HepG2 (cell line): ENCODE results near the gene RABEP2. TPM values are rescaled to one million over a fixed set of nuclear protein-coding genes. Genes with fewer than 3 reads are reported as not detected.
A peak's percentile ranks its signal among the peaks of the same experiment; 100 is the strongest.

Experiments
- HMGA1 ChIP-seq: sonication (generic); formaldehyde crosslinking; conservative IDR thresholded peaks from 2 replicates; pipeline ENCODE4 v1.4.0; 2020; ENCODE audit warnings: missing genetic modification reagents
- IKZF1 ChIP-seq: fragments of 450-650 bp; IDR thresholded peaks from 2 replicates; pipeline ENCODE4 v1.7.1; 2016
- KLF9 ChIP-seq: IDR thresholded peaks from 2 replicates; pipeline ENCODE4 v1.6.1; 2016; ENCODE audit warnings: low read depth
- LRRFIP1 ChIP-seq: sonication (generic); formaldehyde crosslinking; conservative IDR thresholded peaks from 2 replicates; pipeline ENCODE4 v1.4.0; 2020; ENCODE audit warnings: missing genetic modification reagents
- MIER3 ChIP-seq: IDR thresholded peaks from 2 replicates; pipeline ENCODE4 v1.6.1; 2016; ENCODE audit warnings: missing compliant biosample characterization, borderline replicate concordance
- NFKB2 ChIP-seq: sonication (generic); formaldehyde crosslinking; IDR thresholded peaks from 2 replicates; pipeline ENCODE4 v1.4.0; 2020; ENCODE audit warnings: missing genetic modification reagents, borderline replicate concordance
- SIX1 ChIP-seq: sonication (generic); formaldehyde crosslinking; IDR thresholded peaks from 2 replicates; pipeline ENCODE4 v1.4.0; 2020; ENCODE audit warnings: missing genetic modification reagents, borderline replicate concordance
- SOX13 ChIP-seq, 3 experiments: fragments of 450-650 bp in 1 of 3; sonication (generic) in 1 of 3; formaldehyde crosslinking in 1 of 3; IDR thresholded peaks in 2 of 3; conservative IDR thresholded peaks in 1 of 3; 2 replicates each; pipeline versions ENCODE4 v1.5.0 to v1.6.1; 2016 to 2020; ENCODE audit warnings: antibody characterized with exemption in 1 of 3, mild to moderate bottlenecking in 1 of 3, missing compliant biosample characterization in 1 of 3, missing genetic modification reagents in 1 of 3, moderate library complexity in 1 of 3
- TFDP2 ChIP-seq: sonication (generic); formaldehyde crosslinking; IDR thresholded peaks from 2 replicates; pipeline ENCODE4 v1.4.0; 2020; ENCODE audit warnings: missing genetic modification reagents
- ZBTB46 ChIP-seq: sonication (generic); formaldehyde crosslinking; IDR thresholded peaks from 2 replicates; pipeline ENCODE4 v1.4.0; 2020; ENCODE audit warnings: mild to moderate bottlenecking, missing genetic modification reagents, borderline replicate concordance
- ZNF101 ChIP-seq: sonication (generic); formaldehyde crosslinking; IDR thresholded peaks from 2 replicates; pipeline ENCODE4 v1.4.0; 2020; ENCODE audit warnings: mild to moderate bottlenecking, low read depth, missing genetic modification reagents, borderline replicate concordance
- ZNF143 ChIP-seq: sonication (generic); formaldehyde crosslinking; IDR thresholded peaks from 2 replicates; pipeline ENCODE4 v1.4.0; 2020; ENCODE audit warnings: missing genetic modification reagents
- ZNF317 ChIP-seq: sonication (generic); formaldehyde crosslinking; IDR thresholded peaks from 2 replicates; pipeline ENCODE4 v1.5.0; 2020; ENCODE audit warnings: mild to moderate bottlenecking, missing genetic modification reagents
- ZNF513 ChIP-seq: sonication (generic); formaldehyde crosslinking; conservative IDR thresholded peaks from 2 replicates; pipeline ENCODE4 v1.5.0; 2020; ENCODE audit warnings: missing genetic modification reagents
- ZNF543 ChIP-seq: sonication (generic); formaldehyde crosslinking; IDR thresholded peaks from 2 replicates; pipeline ENCODE4 v1.4.0; 2020; ENCODE audit warnings: mild to moderate bottlenecking, missing genetic modification reagents
- ZNF709 ChIP-seq: sonication (generic); formaldehyde crosslinking; IDR thresholded peaks from 2 replicates; pipeline ENCODE4 v1.5.0; 2020; ENCODE audit warnings: mild to moderate bottlenecking, missing genetic modification reagents
- ZNF788 ChIP-seq: sonication (generic); formaldehyde crosslinking; IDR thresholded peaks from 2 replicates; pipeline ENCODE4 v1.5.0; 2020; ENCODE audit warnings: mild to moderate bottlenecking, missing genetic modification reagents, borderline replicate concordance
- polyA plus RNA-seq, 8 experiments: library from polyadenylated mRNA; depleted of rRNA in 3 of 8; stranded (reverse) in 7 of 8; unstranded in 1 of 8; fragments of >200 nt; fragmentation: Illumina TruSeq in 4 of 8; extraction: Trizol in 4 of 8; gene quantifications; 2 replicates each; pipeline versions ENCODE4 v1.2.1 to v1.2.3, GENCODE V29; 2011 to 2016; ENCODE audit warnings: low read depth in 4 of 8, missing spikeins in 1 of 8, mixed read lengths in 1 of 8; ENCODE audit not compliant: insufficient read depth in 1 of 8
- total RNA-seq, 5 experiments: library from RNA; depleted of rRNA; stranded (reverse); fragments of >200 nt; fragmentation: Illumina TruSeq; extraction: Trizol; gene quantifications; 2 replicates each; pipeline ENCODE4 v1.2.3, GENCODE V29; 2016; ENCODE audit warnings: low read depth in 1 of 5
- TF ChIP-seq, protein P1 (sequence below): sonication (generic); formaldehyde crosslinking; IDR thresholded peaks from 2 replicates; pipeline ENCODE4 v1.4.0; 2020; ENCODE audit warnings: mild to moderate bottlenecking, missing genetic modification reagents

RABEP2 gene
- total and polyA plus RNA-seq, 2 of the 13 experiments (the other 11 are each of a cell fraction or from before 2014, with no cell fraction given): 10.8 to 18.4 TPM

GRCh38 chr16:28950648-28951409 is 25.8 kb upstream of the RABEP2 start, which contains the start of gene NFATC2IP (continued):
- TF ChIP-seq TFDP2 (CRISPR knock-in tag) (peak; percentile 99), ZNF788 (CRISPR knock-in tag) (peak; percentile 31; the same call in 1 of the 2 replicates), ZNF101 (CRISPR knock-in tag) (no peak), ZNF317 (CRISPR knock-in tag) (no peak), IKZF1 (no peak), MIER3 (CRISPR knock-in tag) (no peak; the same call in 1 of the 2 replicates), LRRFIP1 (CRISPR knock-in tag) (no peak), NFKB2 (CRISPR knock-in tag) (no peak), SIX1 (CRISPR knock-in tag) (no peak), ZNF543 (CRISPR knock-in tag) (peak; percentile 50; the same call in 1 of the 2 replicates), HMGA1 (CRISPR knock-in tag) (no peak), ZNF513 (CRISPR knock-in tag) (no peak), ZNF143 (CRISPR knock-in tag) (peak; percentile 96), KLF9 (CRISPR knock-in tag) (peak; percentile 35; the same call in 1 of the 2 replicates), ZNF709 (CRISPR knock-in tag) (no peak; the same call in 1 of the 2 replicates), SOX13 (IDR thresholded peaks at IDR 0.05) (no peak), SOX13 (CRISPR knock-in tag; conservative IDR thresholded peaks at IDR 0.05 in 1 of 2, IDR thresholded peaks at IDR 0.05 in 1 of 2) (0 out of 4 replicates have a peak, but pooled peaks of 1 of the 2 experiments have one; percentile 6), ZBTB46 (peak; percentile 90; the same call in 1 of the 2 replicates)
- TF ChIP-seq, protein P1, sequence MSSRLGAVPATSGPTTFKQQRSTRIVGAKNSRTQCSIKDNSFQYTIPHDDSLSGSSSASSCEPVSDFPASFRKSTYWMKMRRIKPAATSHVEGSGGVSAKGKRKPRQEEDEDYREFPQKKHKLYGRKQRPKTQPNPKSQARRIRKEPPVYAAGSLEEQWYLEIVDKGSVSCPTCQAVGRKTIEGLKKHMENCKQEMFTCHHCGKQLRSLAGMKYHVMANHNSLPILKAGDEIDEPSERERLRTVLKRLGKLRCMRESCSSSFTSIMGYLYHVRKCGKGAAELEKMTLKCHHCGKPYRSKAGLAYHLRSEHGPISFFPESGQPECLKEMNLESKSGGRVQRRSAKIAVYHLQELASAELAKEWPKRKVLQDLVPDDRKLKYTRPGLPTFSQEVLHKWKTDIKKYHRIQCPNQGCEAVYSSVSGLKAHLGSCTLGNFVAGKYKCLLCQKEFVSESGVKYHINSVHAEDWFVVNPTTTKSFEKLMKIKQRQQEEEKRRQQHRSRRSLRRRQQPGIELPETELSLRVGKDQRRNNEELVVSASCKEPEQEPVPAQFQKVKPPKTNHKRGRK: no peak
